ENCODE measurements around the gene TPRX2.

- TF ChIP-seq CTCF (IDR thresholded peaks at IDR 0.05 in 4 of 5, conservative IDR thresholded peaks at IDR 0.05 in 1 of 5): no peak
- TF ChIP-seq POLR2A (IDR thresholded peaks at IDR 0.05): no peak
Measured at GRCh38 chr19:47891622-47891922, 32.5 kb downstream of the TPRX2 start.

Measured in gastrocnemius medialis (tissue), 4 donors.